GM06990 (cell line): ENCODE results near the gene ADGRG7.

Source experiments
- DNase-seq: peaks from one replicate; pipeline ENCODE4 v3.0.0-alpha.2; 2011; ENCODE audit not compliant: insufficient read length; ENCODE audit errors: extremely low read depth
- H3K27me3 ChIP-seq: replicated peaks from 2 replicates; pipeline ENCODE4 v1.6.0; 2011; ENCODE audit warnings: low read length; ENCODE audit not compliant: control insufficient read depth, insufficient read depth
- H3K36me3 ChIP-seq: 2 replicates; pipeline ENCODE4 v1.5.1; 2011; ENCODE audit warnings: low read length; ENCODE audit not compliant: control insufficient read depth, insufficient read depth
- H3K4me3 ChIP-seq: replicated peaks from 2 replicates; pipeline ENCODE4 v1.5.1; 2011; ENCODE audit warnings: low read depth, mild to moderate bottlenecking, control low read depth, low read length
- CTCF ChIP-seq: IDR thresholded peaks from 2 replicates; pipeline ENCODE4 v1.5.1; 2011; ENCODE audit warnings: low read length, control low read depth, mild to moderate bottlenecking, inconsistent platforms; ENCODE audit not compliant: insufficient read depth, poor library complexity, severe bottlenecking

The ADGRG7 gene

GRCh38 chr3:100708989-100709841 lies 99.8 kb downstream of the ADGRG7 start, which contains the start of gene TFG:
TSS of gene TFG (plus strand) at chr3:100709494. CDS start at chr3:100713686, 4,192 bp downstream.
- Histone ChIP-seq H3K4me3 (peak within 1 kb of the TSS; percentile 83), H3K36me3 (no peaks in the 10 kb centered on the region; the same call in 1 of the 2 replicates), H3K27me3 (no peaks in the 10 kb centered on the region)
- no peak for TF ChIP-seq CTCF
- DNase-seq: peak; percentile 99

- H3K36me3 ChIP-seq: peaks cover 1% of the 10 kb centered on the region
- peak; percentile 46 for DNase-seq
- H3K27me3 ChIP-seq: no peaks in the 10 kb centered on the region
- H3K4me3 ChIP-seq: peak overlapping the region; percentile 83
- TF ChIP-seq CTCF: no peak
These were observed 100.5 kb downstream of the ADGRG7 start for GRCh38 chr3:100709842-100710260.

GRCh38 chr3:100710261-100710968 lies 101.0 kb downstream of the ADGRG7 start:
- H3K27me3 ChIP-seq: no peaks in the 10 kb centered on the region
- peaks cover 5% of the 10 kb centered on the region for H3K36me3 ChIP-seq
- TF ChIP-seq CTCF: peak; percentile 42
- H3K4me3 ChIP-seq: peak overlapping the region; percentile 83
- DNase-seq: peak; percentile 35

GRCh38 chr3:100715176-100715575 lies 105.8 kb downstream of the ADGRG7 start:
- DNase-seq: no peak
- peaks cover 6% of the 10 kb centered on the region for H3K36me3 ChIP-seq

GRCh38 chr3:100717063-100717462 lies 107.7 kb downstream of the ADGRG7 start:
- H3K36me3 ChIP-seq: peaks cover 12% of the 10 kb centered on the region
- DNase-seq: no peak
- no peaks in the 10 kb centered on the region for H3K27me3 ChIP-seq
- no peak for TF ChIP-seq CTCF
- H3K4me3 ChIP-seq: no peak overlapping the region

More at GRCh38 chr3:100715176-100715575, 105.8 kb downstream of the ADGRG7 start:
- H3K4me3 ChIP-seq: no peak overlapping the region
- TF ChIP-seq CTCF: no peak
- H3K27me3 ChIP-seq: no peaks in the 10 kb centered on the region
